Erythroblast (primary cell): ENCODE results near the gene CHAC1.

ENCODE experiments used
- GATA1 ChIP-seq: IDR thresholded peaks from 2 replicates; pipeline ENCODE4 v1.6.1; 2011; ENCODE audit warnings: low read depth, mild to moderate bottlenecking, control low read depth, low read length, moderate library complexity
- POLR2A ChIP-seq: IDR thresholded peaks from 2 replicates; pipeline ENCODE4 v1.6.1; 2011; ENCODE audit warnings: mild to moderate bottlenecking, low read length

DNA sequence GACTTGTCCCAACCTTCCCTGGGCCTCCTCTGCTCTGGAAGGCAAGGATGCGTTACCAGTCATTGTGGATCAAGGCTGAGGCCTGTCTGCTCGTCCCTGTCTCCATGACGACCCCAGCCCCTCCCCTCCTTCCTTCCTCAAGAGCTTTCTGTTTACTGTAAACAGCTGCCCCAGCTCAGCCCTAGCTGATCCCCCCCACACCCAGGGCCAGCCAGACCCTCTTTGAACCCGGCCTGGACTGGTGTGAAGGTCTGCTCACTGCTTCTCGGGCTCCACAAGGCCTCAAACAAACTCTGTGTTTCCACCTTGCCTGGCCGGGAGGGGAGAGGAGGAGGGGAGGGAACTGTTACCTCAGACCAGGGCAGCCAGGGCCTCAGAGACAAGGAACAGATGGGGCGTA is 42.1 kb upstream of the CHAC1 start:
- TF ChIP-seq POLR2A: no peak
- no peak for TF ChIP-seq GATA1
